Stimulated activated CD4-positive, alpha-beta T cell treated with anti-CD3 and anti-CD28 coated beads, Interleukin-15, amount 100 ng/mL, for 1 hour (primary cell): ENCODE measurements around the gene MYH14.
"Not testable (repeated sequence)": the region's sequence is repeated elsewhere in the genome, so short reads cannot be mapped to it uniquely, and the experiment has no call there.

Experiments
- DNase-seq, 2 donors: peaks; one replicate each; pipeline ENCODE4 v3.0.0-alpha.2; 2020; ENCODE audit warnings: low read depth in 1 of 2, low spot score in 1 of 2

The MYH14 gene

DNA sequence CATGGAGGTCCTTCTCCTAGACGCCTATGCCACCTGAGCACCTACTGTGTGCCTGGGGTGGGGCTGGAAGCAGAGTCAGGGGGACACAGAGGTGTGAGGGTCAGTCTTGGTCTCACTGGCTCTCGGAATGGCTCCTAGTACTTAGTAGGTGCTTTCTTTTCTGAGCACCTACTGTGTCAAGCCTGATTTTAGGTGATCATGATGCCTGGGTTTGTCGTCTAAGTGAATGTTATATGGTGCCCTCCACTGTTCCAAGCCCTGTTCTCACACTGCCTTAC lies 20.0 kb downstream of the MYH14 start:
- no peak for DNase-seq

DNA sequence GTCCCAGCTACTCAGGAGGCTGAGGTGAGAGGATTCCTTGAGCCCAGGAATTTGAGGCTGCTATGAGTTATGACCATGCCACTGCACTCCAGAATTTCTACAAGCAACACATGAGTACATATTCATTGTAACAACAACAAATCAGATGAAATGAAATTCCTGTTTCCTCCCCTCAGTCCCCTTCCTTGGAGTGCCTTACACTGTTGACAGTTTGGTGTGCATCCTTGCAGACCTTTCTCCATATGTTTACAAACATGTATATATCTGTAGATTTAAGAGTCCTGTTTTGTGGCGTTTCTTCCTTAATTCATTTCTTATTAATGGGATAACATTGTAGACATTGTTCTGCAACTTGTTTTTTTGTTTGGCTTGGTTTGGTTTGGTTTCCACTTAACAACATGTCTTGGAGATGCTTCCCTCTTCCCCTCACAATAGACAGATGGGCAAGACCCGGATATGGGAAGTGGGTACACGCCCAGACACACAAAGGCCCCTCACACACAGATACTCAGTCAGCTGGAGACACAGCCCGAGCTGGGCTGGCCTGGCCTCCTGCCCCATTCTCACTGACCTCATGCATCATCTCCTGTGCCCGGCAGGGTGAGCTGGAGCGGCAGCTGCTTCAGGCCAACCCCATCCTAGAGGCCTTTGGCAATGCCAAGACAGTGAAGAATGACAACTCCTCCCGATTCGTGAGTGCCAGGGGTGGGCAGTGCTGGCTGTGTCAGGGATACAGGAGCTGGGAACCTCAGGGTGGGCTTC lies 21.7 kb downstream of the MYH14 start:
- no peak for DNase-seq

DNA sequence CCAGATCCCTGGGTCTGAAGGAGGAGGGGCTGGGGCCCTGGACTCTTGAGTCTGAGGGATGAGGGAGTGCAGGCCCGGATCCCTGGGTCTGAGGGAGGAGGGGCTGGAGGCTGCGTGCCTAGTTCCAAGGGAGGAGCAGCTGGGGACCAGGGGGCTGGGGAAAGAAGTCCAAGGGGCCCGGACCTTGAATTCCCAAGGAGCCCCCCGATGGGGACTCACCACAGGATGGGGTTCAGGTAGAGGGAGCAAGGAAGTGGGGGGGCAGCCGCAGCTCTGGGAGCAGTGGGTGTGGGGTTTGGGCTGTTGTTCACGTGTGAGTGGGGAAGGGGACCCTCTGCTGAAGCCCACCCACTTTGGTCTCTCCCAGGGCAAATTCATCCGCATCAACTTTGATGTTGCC lies 23.1 kb downstream of the MYH14 start:
- no peak for DNase-seq

DNA sequence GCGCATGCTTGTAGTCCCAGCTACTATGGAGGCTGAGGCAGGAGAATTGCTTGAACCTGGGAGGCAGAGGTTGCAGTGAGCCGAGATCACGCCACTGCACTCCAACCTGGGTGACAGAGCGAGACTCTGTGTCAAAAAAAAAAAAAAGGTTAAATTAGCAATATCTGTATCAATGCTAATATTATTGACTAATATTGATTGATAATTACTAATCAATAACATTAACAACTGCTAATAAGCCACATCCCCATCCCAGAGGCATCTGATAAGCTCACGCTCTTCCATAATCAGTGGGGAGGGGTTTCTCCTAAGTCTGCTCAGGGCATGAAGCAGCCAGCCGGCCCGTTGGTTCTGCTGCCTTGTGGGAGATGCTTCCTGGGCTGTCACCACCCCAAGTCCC lies 24.7 kb downstream of the MYH14 start:
- DNase-seq = not testable (repeated sequence)

DNA sequence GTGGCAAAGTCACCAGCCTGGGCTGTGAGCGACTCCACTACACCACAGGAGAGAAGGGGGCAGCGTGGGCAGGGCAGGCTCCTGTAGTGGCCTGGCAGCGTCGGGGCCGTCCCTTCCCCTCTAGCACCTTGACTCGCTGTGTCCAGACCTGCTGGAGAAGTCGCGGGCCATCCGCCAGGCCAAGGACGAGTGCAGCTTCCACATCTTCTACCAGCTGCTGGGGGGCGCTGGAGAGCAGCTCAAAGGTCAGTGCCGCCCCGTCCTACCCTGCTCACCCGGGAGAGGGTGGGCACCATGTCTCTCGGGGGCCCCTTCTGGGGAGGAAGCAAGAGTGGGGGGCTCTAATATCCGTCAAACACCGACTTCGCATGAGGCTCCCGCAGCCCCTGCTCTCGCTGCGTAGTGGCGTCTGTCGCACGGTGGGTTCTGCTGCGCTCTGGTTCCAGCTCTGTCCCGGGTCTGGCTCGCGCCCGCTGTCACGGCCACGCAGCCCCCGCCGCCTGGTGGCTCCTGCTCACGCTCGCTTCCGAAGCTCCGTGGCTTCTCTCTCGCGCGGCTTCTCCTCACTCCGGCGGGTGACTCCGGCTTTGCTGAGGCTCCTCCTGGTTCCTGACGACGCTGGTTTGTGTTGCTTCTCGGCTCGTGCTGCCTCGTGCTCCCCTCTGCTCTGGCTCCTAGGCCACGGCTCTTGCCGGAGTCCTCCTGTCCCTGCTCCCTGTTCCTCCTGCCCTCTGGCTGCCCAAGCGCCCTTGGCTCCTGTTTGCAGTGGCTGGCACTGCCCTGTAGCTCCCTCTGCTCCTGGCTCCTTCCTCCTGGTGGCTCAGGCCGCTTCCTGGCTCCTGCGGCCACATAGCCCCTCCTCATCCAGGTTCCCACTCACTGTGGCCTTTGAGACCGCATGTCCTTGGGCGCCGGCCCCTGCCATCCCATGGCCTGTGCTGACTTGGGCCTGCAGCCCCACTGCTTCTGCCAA lies 27.2 kb downstream of the MYH14 start:
- DNase-seq = no peak

DNA sequence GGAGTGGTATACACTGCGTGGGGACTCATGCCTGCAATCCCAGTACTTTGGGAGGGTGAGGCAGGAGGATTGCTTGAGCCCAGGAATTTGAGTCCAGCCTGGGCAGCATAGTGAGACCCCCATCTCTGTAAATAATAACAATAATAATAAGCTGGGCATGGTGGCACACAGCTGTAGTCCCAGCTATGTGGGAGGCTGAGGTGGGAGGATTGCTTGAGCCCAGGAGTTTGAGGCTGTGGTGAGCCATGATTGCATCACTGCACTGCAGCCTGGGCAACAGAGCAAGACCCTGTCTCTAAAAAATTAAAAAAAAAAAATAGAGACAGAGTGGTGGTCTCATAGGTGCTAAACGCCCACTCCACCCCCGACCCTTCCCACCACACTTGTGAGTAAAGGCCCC lies 28.0 kb downstream of the MYH14 start:
- DNase-seq = not testable (repeated sequence)

DNA sequence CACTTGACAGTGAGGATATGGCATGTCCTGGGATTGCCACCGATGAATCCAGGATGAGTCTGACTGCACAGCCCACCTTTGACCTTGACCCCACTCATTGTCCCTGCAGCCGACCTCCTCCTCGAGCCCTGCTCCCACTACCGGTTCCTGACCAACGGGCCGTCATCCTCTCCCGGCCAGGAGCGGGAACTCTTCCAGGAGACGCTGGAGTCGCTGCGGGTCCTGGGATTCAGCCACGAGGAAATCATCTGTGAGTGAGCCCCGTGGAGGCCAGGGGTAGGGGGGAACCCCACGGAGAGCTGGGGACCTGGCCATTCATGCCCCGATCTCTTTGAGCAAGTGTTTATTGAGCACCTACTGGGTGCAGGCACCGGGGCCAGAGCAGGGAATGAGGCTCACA lies 28.4 kb downstream of the MYH14 start:
- no peak for DNase-seq

DNA sequence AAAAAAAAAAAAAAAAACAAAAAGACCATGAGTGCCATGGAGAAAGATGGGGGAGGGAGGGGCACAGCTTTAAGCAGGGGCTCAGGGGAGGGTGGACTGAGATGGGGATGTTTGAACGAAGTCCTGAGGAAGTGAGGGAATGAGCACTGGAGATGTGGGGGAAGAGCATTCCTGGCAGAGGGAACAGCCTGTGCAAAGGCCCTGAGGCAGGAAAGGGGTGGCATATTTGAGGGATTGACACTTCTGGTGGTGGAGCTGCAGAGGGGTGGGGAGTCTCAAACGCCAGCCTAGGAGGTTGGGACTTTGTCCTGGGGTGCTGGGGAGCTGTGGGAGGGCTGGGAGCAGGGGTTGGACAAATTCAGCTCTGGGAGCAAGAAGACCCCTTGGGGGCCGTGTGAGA lies 29.2 kb downstream of the MYH14 start:
- no peak for DNase-seq

DNA sequence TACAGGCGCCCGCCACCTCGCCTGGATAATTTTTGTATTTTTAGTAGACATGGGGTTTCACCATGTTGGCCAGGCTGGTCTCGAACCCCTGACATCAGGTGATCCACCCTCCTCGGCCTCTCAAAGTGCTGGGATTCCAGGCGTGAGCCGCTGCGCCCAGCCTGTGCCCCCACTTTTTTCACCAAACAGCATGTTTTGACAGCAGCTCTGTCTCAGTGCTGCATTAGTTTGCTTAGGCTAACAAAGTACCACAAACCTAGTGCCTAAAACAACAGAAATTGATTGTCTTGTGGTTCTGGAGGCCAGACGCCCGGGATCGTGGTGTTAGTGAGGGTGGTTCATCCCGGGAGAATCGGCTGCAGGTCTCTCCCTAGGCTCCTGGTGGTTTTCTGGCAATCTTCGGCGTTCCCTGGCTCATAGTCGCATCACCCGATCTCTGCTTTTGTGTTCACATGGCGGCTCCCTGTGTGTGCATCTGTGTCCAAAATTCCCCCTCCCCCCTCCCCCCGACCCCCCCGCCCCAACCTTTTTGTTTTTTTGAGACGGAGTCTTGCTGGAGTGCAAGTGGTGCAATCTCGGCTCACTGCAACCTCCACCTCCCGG lies 30.0 kb downstream of the MYH14 start:
- DNase-seq = no peak

DNA sequence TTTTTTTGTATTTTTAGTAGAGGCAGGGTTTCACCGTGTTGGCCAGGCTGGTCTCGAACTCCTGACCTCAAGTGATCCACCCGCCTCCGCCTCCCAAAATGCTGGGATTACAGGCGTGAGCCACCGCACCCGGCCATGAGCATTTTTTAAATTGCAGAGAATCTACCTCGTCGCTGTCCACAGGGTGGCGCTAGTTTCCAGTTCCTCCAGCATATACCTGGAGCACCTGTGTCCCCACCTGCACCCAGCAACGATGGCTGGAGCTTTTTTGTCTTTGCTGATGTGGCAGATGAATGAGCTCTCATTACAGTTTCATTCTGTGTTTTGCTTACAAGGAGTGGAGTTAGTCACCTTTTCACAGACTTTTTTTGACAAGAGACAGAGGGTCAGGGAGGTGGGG lies 34.1 kb downstream of the MYH14 start:
- DNase-seq = not testable (repeated sequence)

DNA sequence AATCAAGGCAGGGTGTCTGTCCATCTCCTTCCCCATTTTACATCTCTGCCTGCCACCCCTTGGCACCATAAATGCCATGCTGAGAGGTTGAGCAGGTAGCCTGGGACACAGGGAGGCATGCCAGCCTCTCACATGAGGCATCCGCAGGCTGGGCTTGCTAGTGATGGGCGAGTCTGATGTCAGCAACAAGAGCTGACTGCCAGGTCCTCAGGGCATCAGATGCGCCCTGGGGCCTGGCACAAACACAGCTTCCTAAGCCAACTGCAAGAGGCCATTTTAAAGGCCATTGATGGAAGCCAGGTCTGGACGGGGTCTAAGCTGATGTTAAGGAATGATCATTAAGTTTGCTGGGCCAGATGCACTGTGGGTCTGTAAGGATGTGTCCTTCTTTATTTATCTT lies 34.6 kb downstream of the MYH14 start:
- no peak for DNase-seq

DNA sequence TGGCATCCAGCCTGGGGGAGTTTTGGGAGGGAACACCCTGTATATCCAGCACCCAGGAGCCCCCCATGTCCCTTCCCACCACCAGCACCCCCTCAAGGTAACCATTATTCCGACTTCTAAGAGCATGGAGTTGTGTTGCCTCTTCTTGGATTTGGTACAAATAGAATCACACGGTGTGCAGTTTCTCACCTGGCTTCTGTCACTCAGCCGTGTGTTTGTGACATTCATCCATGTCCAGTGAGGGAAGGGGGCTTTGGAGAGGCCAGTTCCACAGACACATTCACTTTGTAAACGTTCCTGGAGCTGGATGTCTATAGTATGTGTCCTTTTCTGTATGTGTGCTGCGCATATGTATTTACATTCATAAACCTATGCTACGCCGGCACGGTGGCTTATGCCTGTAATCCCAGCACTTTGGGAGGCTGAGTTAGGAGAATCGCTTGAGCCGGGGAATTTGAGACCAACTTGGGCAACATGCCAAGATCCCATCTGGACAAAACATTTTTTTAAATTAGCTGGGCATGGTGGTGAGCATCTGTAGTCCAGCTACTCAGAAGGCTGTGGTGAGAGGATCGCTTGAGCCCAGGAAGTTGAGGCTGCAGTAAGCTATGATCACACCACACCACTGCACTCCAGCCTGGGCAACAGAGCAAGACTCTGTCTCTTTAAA lies 36.6 kb downstream of the MYH14 start:
- DNase-seq = no peak

DNA sequence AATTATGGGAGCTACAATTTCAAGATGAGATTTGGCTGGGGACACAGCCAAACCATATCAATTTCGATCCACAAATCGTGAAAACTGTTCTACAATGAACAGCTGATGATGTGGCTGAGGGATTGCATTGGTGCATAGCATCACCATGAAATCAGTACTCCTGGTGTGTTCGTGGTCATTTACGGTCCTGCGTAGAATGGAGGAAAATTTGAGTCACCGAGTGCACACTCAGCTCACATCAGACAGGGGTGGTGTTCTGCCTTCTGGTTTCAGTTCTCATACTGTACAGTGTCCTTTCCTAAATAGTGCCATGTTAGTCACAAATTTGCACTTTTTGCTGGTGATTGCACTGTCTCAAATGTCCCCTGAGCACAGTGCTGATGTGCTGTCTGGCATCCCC lies 39.2 kb downstream of the MYH14 start:
- no peak for DNase-seq

DNA sequence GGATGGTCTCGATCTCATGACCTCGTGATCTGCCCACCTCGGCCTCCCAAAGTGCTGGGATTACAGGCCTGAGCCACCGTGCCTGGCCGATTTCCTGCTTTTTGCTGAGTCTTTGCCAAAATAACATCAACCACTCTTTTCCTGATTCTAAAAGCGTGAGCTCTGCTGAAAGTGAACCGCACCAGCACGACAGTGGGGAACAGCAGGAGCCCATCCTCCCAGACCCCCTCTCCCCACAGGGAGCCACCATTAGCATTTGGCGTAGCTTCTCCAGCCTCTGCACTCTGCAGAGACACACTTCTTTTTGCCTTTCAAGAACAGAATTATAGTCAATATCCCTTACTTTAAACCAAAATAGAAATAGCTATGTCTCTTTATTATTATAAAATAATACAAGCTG lies 41.3 kb downstream of the MYH14 start:
- no peak for DNase-seq

DNA sequence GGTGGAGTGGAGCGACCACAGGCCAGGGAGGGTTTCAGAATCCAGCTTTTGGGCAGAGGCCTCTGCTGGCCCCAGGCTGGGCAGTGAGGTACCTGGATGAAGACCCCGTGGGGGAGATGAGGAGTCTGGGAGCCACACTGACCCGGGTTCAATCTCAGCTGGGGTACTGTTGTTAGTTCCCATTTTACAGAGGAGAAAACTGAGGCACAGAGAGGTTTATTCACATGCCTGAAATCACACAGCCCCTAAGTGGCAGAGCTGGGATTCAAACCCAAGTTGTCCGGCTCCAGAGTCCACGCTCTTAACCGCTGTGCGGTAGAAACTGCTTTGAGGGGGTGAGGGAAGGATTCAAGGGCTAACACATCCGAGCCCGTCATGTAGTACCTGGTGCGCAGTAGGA lies 45.0 kb downstream of the MYH14 start:
- no peak for DNase-seq

DNA sequence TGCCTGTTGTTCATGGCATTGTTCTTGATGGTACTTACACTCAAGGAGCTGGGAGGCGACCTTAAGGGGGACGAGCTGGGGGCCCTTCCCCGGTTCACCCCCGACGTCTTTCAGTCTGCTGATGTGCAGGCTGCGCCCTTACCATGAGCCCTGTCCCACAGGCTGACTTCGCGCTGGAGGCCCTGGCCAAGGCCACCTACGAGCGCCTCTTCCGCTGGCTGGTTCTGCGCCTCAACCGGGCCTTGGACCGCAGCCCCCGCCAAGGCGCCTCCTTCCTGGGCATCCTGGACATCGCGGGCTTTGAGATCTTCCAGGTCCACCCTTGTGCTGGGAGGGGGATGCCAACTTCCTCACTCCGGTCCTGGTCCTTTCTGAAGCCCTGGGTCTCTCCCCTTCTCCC lies 45.4 kb downstream of the MYH14 start:
- no peak for DNase-seq

DNA sequence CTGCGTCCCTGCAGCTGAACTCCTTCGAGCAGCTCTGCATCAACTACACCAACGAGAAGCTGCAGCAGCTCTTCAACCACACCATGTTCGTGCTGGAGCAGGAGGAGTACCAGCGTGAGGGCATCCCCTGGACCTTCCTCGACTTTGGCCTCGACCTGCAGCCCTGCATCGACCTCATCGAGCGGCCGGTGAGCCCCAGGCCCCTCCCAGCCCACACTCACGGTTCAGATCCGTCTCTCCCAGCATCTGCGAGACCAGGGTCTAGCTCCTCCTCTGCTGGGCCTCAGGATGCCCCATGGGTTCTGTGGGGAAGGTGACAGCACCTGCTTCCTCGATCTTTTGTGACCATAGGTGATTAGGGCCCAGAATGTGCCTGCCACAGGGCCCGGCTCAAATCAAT lies 46.2 kb downstream of the MYH14 start:
- DNase-seq = no peak

DNA sequence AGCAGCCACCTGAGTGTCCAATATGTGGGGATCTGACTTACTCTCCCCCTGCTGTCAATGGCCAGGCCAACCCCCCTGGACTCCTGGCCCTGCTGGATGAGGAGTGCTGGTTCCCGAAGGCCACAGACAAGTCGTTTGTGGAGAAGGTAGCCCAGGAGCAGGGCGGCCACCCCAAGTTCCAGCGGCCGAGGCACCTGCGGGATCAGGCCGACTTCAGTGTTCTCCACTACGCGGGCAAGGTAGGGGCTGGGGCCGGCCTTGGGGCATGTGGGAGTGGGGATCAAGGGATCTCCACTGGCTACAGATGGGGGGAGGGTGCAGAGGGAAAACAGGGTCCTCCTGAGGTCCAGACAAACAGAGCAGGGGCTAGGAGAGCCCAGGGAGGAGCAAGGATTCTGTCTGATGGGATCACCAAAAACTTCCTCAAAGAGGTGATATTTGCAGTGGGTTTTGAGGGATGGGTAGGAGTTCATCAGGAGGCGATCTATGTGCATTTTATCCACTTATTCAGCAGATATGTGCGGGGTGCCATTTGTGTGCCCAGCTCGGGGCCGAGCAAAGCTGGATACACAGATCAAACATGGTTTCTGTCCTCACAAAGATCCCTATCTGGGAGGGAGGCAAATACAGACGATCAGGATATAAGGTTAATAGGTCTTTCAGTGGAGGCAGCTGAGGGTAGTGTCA lies 47.2 kb downstream of the MYH14 start:
- no peak for DNase-seq

DNA sequence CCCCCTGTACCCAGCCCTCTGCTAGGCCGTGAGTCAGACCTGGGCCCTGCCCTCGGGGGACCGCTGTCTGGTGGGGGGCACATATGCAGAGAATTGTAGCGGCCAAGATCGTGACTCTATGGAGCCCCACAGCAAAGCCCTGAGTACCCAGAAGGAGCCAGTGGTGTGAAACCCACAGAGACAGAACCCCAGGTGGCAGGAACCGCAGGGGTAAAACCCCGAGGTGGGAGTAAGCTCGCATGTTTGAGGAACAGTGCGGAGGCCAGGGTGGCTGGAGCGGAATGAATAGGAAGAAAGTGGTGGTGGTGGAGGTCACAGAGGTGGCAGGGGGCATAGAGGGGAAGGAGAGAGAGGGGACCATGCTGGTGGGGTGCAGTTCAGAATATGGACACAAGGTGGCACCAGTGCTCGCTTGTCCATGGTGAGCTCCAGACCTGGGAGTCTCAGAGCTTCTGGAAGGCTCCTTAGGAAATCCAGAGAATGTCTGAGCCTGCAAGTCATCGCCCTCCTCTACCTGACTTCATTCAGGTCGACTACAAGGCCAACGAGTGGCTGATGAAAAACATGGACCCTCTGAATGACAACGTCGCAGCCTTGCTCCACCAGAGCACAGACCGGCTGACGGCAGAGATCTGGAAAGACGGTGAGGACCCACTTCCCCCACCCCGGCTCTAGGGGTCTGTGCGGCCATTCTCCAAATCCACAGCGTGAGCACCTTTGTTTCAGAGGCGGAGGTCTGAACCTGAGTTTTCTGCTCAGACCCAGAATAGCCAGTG lies 48.9 kb downstream of the MYH14 start:
- peak in 1 of 2 donors; percentile 27 for DNase-seq

DNA sequence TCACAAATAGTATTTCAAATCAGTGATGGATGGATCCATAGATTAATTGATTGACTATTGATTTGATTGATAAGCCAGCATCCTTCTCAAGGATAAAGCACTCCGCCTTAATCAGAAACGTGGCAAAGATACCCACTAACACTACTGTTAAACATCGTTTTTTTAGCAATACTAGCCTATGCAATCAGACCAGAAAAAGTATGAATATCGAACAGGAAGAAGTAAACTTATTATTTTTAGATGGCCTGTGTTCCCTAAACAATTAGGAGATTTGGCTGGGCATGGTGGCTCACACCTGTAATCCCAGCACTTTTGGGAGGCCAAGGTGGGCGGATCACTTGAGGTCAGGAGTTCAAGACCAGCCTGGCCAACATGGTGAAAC lies 49.5 kb downstream of the MYH14 start:
- no peak for DNase-seq
